WI38 (cell line): ENCODE measurements around the gene UTY.

Experiments used
- H3K4me3 ChIP-seq: 2 replicates; pipeline ENCODE4 v1.5.1; 2011; ENCODE audit warnings: low read depth, mild to moderate bottlenecking, control low read depth, low read length
- CTCF ChIP-seq: IDR thresholded peaks from 2 replicates; pipeline ENCODE4 v1.5.1; 2012; ENCODE audit warnings: low read depth, mild to moderate bottlenecking, control low read depth, low read length

The UTY gene

GRCh38 chrY:13339381-13339780 lies 140.5 kb downstream of the UTY start:
- no peak overlapping the region for H3K4me3 ChIP-seq
- TF ChIP-seq CTCF: no peak

- H3K4me3 ChIP-seq: no peak overlapping the region
- no peak for TF ChIP-seq CTCF
These were observed 141.1 kb downstream of the UTY start for GRCh38 chrY:13338711-13339110.

GRCh38 chrY:13337934-13338333 lies 141.9 kb downstream of the UTY start:
- TF ChIP-seq CTCF: no peak
- H3K4me3 ChIP-seq: no peak overlapping the region

- TF ChIP-seq CTCF: no peak
- H3K4me3 ChIP-seq: no peak overlapping the region
These were observed 146.0 kb downstream of the UTY start for GRCh38 chrY:13333791-13334190.

GRCh38 chrY:13330651-13331050 lies 149.2 kb downstream of the UTY start:
- no peak for TF ChIP-seq CTCF
- H3K4me3 ChIP-seq: no peak overlapping the region

- TF ChIP-seq CTCF: no peak
- H3K4me3 ChIP-seq: no peak overlapping the region
These were observed 166.9 kb downstream of the UTY start for GRCh38 chrY:13312966-13313365.

- no peak for TF ChIP-seq CTCF
- no peak overlapping the region for H3K4me3 ChIP-seq
These were observed 171.9 kb downstream of the UTY start for GRCh38 chrY:13307959-13308358.
